LHCN-M2 (cell line): Measurements from ENCODE around the gene CETP. TPM values are rescaled to one million over a fixed set of nuclear protein-coding genes. Genes with fewer than 3 reads are reported as not detected.
"Not testable (repeated sequence)": the region's sequence is repeated elsewhere in the genome, so short reads cannot be mapped to it uniquely, and the experiment has no call there.

Experiments
- DNase-seq: peaks from one replicate; pipeline ENCODE4 v3.0.0-alpha.2; 2012; ENCODE audit warnings: low read depth
- total RNA-seq: library from RNA; depleted of rRNA; stranded (reverse); fragments of >200 nt; gene quantifications from 2 replicates; pipeline ENCODE4 v1.2.3, GENCODE V29; 2014

CETP gene
- total RNA-seq, 1 experiment from 2014 or later, result not detected

- DNase-seq, result not testable (repeated sequence)
These were observed 27.1 kb upstream of the CETP start for GRCh38 chr16:56934599-56935145.

DNA sequence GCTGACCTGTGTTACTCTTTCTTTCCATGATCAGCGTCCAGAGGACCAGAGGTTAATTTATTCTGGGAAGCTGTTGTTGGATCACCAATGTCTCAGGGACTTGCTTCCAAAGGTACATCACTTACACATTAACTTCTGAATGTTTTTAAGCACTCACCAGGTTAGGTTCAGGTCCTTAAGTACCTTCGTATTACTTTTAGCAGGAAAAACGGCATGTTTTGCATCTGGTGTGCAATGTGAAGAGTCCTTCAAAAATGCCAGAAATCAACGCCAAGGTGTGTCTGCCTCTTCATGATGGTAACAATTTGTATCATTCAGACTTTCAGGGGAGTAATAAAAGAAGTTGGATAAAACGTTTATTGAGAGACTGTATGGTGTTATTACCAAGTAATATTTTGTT lies 26.5 kb upstream of the CETP start:
- no peak for DNase-seq

- no peak for DNase-seq
These were observed 25.3 kb upstream of the CETP start for GRCh38 chr16:56936491-56936890.

- DNase-seq, result peak; percentile 58
These were observed 24.8 kb upstream of the CETP start for GRCh38 chr16:56936950-56937349.

GRCh38 chr16:56938664-56939513 lies 22.9 kb upstream of the CETP start:
- peak; percentile 90 for DNase-seq

GRCh38 chr16:56939801-56940200 lies 21.9 kb upstream of the CETP start:
- DNase-seq, result no peak

DNA sequence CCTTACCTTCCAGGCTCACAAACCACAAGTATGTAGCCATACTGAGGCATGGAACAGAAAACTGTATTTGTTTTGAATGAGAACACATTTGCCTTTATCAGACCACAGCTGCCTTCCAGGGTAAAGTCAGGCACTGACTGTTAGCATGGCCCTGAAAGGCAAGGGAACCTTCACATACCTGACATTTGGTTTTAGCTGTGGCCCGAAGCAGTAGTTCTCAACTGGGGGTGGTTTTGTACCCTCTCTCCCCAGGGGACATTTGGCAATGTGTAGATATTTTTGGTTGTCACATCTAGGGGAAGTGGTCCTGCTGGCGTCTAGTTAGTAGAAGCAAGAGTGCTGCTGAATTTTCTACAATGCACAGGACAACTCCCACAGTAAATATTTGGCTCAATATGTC lies 20.7 kb upstream of the CETP start:
- no peak for DNase-seq

DNA sequence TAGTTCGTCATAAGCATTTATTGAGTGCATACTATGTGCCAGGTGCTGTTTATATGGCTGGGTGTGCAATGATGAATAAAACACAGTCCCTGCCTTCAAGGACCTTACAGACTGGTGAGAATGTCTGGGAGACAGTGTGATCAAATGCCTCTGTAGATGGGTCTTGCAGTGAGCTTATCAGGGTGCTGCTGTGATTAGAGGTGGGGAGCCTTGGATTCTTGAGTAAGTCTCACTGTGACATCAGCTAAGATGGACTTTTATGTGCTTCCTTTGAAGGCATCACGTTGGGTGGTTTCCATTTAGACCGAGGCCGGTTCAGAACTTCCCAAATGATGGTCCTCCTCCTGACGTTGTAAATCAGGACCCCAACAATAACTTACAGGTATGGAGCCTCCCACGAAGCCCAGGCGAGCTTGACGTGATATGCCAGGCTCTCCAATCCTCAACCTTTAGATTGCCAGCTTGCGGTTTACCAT lies 19.9 kb upstream of the CETP start:
- DNase-seq, result no peak

DNA sequence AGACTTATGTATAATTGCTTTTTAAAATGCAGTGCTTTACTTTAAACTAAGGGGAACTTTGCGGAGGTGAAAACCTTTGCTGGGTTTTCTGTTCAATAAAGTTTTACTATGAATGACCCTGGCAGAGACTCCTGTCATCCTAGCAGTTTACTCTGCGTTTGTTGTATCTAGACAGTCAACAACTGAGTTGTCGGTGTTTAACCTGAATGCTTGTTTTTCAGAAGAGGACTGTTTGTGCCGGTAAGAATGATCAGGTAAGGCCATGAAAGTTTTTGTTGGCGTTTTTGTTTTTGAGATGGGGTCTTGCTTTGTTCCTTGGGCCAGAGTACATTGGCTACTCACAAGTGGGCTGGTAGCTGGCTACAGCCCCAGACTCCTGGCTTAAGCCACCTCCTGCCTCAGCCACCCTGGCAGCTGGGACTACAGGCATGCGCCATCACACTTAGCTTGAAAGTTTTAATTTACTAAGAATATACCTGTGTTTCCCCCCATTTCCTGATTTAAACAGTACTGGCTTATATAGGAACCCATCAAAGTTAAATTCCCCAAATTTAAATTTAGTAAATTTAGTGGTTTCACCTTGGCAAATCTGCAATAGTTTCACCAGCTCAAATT lies 17.9 kb upstream of the CETP start:
- no peak for DNase-seq

- DNase-seq, result peak; percentile 85
These were observed 16.6 kb upstream of the CETP start for GRCh38 chr16:56944954-56945839.

DNA sequence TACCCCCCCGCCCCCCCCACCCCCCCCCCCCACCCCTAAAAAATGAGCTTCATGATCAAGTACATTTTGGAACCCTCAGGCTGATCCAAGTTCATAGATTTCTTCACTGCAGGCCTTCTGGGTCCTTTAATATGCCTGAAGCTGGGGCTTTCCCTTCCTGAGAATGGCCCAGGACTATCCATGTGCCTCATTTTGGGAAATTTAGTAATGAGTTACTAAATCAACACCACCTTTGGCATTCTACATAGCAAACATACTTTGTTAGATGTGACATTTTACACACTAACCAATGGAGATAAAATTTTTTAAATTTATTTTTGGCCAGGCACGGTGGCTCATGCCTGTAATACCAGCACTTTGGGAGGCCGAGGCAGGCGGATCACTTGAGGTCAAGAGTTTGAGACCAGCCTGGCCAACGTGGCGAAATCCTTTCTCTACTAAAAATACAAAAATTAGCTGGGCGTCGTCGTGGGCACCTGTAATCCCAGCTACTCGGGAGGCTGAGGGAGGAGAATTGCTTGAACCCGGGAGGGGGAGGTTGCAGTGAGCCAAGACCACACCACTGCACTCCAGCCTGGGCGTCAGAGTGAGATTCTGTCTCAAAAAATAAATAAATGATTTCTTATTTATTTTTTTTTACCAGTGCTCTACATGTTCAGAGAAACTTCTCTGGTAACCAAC lies 15.8 kb upstream of the CETP start:
- DNase-seq, result no peak

- DNase-seq, result no peak
These were observed 14.8 kb upstream of the CETP start for GRCh38 chr16:56946767-56947603.

GRCh38 chr16:56947604-56947995 lies 14.2 kb upstream of the CETP start:
- no peak for DNase-seq

DNA sequence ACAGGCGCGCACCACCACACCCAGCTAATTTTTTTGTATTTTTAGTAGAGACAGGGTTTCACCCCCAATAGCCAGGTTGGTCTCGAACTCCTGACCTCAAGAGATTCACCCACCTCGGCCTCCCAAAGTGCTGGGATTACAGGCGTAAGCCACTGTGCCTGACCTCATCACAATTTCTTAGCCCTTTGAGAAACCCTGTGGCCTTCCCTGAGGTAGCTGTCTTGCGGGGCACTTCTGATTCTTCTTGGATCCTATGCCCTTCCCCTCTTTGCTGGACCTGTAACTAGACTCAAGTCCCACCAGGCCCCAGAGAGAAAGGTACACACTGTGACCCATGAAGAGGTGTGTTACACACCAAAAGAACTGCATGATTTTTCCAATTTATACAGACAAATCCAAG lies 13.5 kb upstream of the CETP start:
- no peak for DNase-seq

DNA sequence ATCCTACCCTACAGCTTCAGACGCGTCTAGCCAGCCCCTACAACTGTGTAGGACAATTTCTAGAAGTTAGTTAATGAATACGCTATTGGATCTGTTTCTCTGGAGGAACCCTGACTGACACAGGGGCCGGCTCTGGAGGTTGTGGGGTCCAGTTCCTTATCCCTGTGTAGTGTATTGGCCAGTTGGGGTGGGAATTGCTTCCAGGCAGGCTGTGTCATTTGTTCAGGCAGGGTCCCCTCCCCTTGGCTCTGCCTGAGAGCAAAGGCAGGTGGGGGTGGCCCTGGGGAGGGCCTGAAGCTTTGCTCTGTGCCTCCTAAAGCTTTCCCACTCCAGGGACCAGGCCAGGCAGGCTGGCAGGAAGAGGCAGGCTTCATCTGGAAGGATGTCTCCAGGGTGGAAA lies 11.7 kb upstream of the CETP start:
- DNase-seq, result no peak

DNA sequence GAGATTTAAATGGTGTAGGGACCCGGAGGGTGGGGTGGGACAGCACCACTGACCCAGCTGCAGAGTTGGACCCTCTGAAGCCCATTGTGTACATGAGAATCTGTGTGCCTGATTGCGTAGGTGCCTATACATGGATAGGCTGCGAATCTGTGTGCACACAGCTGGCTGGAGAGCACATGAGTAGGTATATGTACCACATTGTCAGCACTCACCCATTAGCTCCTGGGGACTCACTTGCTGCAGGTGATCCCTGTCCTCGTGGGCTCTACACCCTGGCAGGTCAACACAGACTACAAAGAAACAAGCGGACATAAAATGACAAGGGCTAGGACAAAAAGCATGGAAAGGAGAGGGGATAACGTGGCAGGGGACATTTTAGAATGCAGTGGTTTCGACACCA lies 11.3 kb upstream of the CETP start:
- no peak for DNase-seq

DNA sequence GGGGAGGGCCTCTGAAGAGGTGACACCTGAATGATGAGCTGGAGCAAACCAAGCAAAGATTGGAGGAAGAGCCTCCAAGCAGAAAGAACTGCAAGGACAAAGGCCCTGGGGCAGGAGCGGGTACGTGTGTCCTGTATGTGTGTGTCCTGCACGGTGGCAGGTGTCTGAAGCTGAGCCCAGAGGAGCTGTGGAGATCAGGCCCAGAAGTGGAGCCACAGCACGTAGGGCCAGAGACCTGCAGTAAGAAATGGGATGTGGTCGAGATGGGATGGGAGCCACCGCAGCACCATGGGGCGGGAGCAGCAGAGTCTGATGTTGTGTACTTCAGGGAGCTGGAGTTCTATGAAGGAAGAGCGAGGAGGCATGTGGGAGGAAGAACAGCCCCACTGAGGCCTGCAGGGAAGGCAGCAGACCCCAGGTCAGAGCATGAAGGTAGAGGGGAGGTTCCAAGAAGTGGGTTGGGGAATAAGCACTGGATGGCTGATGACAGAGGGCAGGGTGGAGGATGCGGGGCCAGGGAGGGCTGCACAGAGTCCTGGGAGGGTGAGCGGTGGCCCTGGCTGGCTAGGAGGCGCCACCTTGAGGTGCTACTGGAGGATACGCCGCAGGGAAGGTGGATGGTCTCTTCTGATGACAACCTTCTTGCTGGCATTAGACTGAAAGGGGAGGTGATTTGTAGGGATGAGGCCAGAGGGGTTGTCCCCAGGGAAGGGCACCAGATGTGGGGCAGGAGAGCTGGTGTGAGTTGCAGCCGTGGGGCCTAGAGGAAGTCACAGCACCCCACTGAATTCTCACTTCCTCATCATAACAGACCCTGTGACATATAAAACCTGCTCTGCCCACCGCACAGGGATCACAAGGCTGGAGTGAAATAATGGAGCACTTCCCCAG lies 10.6 kb upstream of the CETP start:
- DNase-seq, result peak; percentile 58

GRCh38 chr16:56953006-56953405 lies 8.7 kb upstream of the CETP start:
- DNase-seq, result no peak

- no peak for DNase-seq
These were observed 5.7 kb upstream of the CETP start for GRCh38 chr16:56956076-56956475.
